NCI-H1694 treated with DMSO at 0.1 percent for 48 hours (cell line): ENCODE measurements around the gene EMX2.

Experiments
- DNase-seq: peaks from one replicate; lab custom pipeline; 2025; lab: John Stamatoyannopoulos, UW

EMX2 gene

DNA sequence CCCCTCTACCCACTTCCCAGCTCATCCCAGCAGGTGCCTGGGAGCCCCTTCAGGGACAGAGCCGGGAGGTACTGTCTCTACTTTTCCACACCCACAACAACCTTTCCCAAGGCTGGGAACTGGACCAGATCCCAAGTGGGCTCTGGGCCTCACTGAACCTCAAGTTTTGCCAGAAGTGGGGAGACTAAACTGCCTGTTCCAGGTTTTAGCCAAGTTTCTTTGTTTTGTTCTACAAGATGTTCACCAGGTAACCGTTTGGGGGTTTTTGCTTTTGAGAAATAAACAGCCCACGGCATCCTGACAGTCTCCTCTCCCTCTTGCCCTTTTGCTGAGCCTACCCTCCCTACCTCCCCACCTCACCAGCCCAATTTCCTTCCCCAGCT, 10.6 kb upstream of the EMX2 start:
- no peak for DNase-seq

GRCh38 chr10:117532451-117533107, 10.0 kb upstream of the EMX2 start:
- DNase-seq = no peak

DNA sequence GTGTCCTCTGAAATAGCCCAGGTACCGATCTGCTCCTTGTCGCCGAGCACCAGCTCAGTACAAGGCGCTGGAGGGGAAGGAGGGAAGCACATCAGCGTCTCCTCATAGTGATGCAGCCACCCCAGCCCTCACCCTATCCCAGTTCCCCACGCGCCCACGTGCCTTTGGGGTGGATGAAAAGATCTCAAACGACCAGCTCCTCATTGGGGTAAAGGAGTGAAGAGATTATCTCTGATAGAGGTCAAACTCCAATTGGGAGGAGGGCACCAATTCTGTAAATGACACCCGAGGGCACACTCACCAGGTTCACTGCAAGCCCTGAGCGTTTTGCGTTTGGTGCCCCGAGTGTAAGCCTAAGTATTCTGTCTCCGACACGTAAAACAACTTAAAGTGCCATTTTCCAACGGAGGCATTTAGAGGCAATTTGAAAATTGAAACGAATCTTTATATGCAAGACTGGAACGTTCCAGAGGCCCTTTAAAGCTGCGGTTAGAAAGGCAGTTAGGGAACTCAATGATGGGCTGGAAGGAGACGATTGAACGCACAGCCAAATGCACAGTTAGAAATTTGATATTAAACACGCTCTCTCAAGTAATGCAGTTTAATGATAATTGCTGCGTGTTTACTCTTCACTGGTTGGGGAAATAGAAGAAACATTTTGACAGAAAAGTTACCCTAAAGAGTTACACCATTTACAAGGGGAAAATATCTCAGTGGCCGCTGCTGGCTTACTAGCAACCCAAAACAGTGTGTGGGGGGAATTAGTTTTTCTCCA, 8.9 kb upstream of the EMX2 start:
- no peak for DNase-seq

DNA sequence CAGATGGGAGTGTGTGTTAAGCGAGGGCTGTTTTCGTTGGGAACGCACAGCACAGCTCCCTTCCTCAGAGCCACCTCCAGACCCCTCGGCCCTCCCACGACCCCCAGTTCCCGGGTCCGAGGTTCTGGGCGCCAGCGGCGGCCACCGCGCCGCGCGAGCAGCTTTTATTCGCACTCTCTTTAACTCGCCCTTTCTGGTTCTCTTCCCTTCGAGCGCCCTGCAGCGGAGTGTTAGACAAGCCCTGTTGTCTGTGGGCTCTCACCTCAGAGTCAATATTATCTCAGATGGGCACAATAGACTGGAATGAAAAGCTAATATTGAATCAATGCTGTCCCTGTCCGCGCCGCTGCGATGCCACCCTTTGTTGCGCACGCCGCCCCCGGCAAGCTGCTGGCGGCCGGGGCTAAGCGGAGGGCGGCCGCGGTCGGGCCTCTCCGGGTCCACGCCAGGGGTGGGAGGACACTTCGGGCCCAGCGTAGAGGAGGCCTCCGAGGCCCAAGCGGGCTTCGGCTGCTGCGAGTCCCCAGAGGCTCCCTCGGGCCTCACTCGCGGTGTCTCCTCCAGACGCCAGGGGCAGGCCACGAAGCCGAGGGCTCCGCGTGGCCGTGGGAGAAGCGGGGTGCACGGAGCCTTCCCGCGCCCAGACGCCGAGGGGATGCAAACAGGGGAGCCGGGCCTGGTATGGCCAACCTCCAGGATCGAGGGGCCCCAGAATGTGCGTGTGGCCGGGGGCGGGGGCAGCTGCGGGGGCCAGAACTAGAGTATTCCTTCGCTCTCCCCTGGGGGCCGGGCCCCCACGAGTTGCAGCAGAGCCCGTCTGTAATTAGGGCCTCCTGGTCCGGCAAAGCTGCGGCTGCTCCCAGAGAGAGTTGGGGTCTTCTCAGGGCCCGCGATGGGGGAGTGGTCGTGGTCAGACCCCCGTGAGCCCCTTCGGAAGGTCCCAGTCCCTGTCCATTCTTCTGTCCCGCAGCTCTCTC, 7.9 kb upstream of the EMX2 start:
- no peak for DNase-seq

- no peak for DNase-seq
Measured at GRCh38 chr10:117535298-117536071, 7.1 kb upstream of the EMX2 start.

DNA sequence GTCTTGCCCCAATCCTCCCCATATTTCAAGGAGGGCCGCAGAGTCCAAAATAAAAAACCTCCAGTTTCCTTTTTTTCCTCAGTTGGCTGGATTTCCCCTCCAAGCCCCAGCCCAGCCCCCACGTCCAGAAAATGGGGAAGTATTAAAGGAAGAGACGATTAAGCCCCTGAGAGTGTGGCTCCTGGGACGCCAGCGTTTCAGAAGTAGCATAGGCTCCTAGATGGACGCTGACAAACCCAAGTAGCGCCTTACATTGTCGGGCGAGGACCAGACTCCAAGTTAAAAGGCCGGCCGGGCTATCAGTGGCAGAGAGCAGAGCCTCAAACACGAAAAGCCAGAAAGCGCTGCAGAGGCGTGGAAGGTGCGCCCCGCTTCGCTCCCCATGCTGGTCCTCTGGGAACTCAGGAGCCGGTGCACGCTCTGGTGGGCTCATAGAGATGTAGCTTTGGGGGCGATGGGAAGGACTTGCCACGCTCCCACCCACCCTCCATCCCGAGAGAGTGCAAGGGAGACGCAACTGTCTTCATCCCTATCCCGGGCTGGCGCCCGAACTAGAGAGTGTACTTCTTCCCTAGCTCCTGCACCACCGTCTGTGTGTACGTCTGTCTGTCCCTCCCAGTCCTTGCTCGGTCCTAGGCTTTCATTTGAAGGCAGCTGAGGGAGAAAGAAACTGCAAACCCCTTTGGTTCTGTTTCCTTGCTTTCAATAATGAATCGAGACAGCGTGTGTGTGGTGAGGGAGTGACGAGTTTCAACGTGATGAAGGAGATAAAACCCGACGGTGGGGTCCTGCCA, 6.3 kb upstream of the EMX2 start:
- no peak for DNase-seq

- DNase-seq = no peak
Measured at GRCh38 chr10:117536866-117537435, 5.6 kb upstream of the EMX2 start.

DNA sequence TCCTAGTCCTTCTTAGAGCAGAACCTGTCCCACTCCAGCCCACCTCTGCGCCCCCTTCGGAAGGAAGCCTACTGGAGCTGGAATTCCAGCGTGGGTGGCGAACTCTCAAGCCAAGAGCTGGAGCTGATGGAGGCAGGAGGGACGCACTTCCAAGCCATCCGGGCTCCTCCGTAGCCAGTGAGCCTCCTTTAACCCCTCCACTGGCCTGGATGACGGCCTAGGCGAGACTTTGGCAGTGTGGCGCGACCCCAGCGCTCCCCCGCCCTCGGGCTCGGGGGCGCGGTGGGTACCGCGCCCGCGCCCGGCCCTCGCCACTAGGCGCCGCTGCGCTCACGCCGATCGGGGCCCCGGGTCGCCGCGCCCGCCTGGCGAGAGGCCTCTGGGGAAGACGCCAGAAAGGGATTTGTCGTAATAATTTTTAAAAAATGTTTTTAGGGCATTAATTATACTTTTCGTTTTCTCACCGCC, 5.1 kb upstream of the EMX2 start:
- DNase-seq = no peak

- DNase-seq = no peak
Measured at GRCh38 chr10:117537904-117538524, 4.5 kb upstream of the EMX2 start.

- no peak for DNase-seq
Measured at GRCh38 chr10:117539361-117539773, 3.2 kb upstream of the EMX2 start.

GRCh38 chr10:117539903-117540639, 2.5 kb upstream of the EMX2 start:
- no peak for DNase-seq

DNA sequence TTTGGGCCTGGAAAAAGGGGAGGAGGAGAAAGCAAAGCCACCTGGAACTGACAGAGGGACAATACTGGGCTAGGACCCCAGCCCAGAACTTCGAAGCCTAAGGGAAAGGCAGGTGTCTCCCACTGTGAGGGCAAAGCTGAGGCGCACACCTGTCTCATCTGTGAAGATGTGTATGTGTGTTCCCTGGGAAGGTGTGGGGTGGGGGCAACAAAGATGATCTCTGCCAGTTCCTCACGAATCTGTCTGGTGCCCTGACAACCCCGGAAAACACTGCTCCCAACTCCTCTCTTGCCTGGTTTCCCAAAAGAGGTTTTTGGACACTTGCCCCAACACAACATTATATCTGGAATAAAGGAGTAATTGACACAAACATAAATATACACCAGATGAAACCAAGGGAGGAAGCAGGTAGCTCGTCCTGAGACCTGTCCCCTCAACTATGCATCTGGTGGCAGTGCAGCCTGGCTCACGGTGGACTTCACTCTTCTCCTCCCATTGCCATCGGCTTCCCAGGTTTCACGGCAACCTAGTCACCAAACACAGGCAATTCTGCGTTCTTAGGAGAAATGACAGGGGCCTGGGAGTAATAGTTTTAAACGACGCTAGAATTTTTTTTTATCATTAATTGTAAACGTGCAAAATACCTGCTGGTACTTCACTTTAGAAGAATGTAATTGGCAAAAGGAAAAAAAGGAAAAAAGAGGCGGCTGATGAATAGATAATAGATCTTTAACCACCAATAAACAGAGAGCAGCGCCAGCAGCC, 1.7 kb upstream of the EMX2 start:
- no peak for DNase-seq

GRCh38 chr10:117541405-117541908, 1.1 kb upstream of the EMX2 start:
- DNase-seq = peak; percentile 35

- DNase-seq = peak; percentile 48
Measured at GRCh38 chr10:117541909-117542705, 439 bp upstream of the EMX2 start.

DNA sequence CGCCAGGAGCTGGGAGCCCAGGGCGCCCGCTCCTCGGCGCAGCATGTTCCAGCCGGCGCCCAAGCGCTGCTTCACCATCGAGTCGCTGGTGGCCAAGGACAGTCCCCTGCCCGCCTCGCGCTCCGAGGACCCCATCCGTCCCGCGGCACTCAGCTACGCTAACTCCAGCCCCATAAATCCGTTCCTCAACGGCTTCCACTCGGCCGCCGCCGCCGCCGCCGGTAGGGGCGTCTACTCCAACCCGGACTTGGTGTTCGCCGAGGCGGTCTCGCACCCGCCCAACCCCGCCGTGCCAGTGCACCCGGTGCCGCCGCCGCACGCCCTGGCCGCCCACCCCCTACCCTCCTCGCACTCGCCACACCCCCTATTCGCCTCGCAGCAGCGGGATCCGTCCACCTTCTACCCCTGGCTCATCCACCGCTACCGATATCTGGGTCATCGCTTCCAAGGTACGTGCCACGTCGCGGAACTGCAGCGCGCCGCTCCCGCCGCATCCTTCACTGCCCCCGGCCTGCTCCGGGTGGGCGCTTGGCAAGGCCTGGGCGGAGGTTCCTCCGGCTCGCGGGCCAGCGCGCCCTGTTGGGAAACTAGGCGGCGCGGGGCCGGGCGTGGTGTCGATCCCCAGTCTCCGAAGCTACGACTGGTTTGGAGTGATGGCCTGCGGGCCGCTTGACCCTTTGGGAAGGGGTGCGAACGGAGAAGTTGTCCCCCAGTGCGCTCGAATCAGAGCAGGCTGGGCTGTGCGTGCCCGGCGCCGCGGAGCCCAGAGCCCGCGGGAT, 868 bp downstream of the EMX2 start:
- no peak for DNase-seq

DNA sequence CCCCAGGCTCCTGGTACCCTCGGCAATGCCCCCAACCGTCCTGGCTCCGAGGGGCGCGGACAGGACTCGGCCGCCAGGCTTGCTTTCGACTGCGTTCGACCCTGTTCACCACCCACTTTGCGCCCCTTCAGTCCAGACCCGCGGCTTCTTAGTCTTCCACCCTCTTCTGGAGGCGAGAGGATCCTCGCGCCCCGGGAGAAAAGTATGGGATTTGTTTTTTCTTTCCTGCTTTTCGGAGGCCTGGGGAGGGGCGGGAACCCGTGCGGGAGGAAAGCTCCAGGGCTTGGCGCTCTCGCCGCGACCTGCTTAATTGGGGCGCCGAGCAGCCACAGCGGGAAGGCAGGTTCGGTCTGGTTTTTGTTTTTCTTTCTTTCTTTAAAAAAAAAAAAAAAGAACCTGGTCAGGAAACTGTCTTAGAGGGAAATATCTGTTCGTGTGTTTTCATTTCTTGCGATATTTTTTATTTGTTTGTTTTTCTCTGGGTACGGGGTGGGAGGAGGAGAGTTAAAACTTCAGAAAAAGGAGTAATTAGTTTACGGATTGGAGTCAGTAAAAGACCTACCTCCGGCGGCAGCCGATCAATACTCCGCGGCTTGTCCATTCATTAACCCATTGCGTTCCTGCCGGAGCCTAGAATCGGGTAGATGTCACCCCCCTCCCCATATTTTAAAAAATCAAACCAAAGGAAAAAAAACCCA, 1.6 kb downstream of the EMX2 start:
- no peak for DNase-seq
